ENCODE results near the gene UNC5CL.

Gene UNC5CL

GRCh38 chr6:41071923-41072835, 33.2 kb upstream of the UNC5CL start, which contains the start of gene OARD1:
Gene OARD1 (minus strand): TSS chr6:41072356. CDS start chr6:41071634, 722 bp downstream.
- no peaks in the 10 kb centered on the region for H3K27me3 Mint-ChIP-seq
- H3K4me3 Mint-ChIP-seq, result peak within 1 kb of the TSS; percentile 97
- peak within 1 kb of the TSS; percentile 96 for H3K27ac Mint-ChIP-seq
- no peaks in the 10 kb centered on the region for H3K9me3 Mint-ChIP-seq (ENCODE audit: low read depth)
- peaks cover 7% of the 10 kb centered on the region for H3K36me3 Mint-ChIP-seq
- H3K4me1 Mint-ChIP-seq (ENCODE audit: low read depth), result peaks cover 51% of the 10 kb centered on the region

DNA sequence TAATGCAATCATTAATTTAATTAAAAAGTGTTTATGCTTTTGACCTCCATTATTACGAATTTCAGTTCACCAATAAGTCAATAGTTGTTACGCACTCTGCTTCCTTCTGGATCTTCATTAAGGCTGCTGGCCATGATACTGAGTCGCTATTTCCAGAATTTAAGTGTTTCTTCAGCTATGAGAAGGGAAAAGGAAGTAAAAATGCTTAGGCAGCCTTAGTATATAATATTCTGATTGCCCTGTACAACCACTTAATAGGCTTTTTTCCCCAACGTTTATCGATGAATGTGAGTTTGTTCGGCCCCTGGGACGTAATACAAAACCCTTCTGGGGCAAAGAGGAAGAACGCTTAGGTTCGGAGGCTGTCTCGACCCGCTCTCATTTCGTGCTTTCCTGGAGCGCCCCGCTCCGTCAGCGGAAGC, 32.5 kb upstream of the UNC5CL start:
- H3K27me3 Mint-ChIP-seq, result no peaks in the 10 kb centered on the region
- H3K4me3 Mint-ChIP-seq, result peak overlapping the region; percentile 97
- H3K27ac Mint-ChIP-seq, result peak overlapping the region; percentile 96
- peaks cover 50% of the 10 kb centered on the region for H3K4me1 Mint-ChIP-seq (ENCODE audit: low read depth)
- peaks cover 10% of the 10 kb centered on the region for H3K36me3 Mint-ChIP-seq
- no peaks in the 10 kb centered on the region for H3K9me3 Mint-ChIP-seq (ENCODE audit: low read depth)

GRCh38 chr6:41066867-41067304, 27.9 kb upstream of the UNC5CL start:
- Mint-ChIP-seq H3K9me3 (ENCODE audit: low read depth) (no peaks in the 10 kb centered on the region), H3K4me1 (ENCODE audit: low read depth) (peaks cover 36% of the 10 kb centered on the region), H3K36me3 (peaks cover 11% of the 10 kb centered on the region), H3K27me3 (no peaks in the 10 kb centered on the region), H3K4me3 (no peak overlapping the region), H3K27ac (no peak overlapping the region)

DNA sequence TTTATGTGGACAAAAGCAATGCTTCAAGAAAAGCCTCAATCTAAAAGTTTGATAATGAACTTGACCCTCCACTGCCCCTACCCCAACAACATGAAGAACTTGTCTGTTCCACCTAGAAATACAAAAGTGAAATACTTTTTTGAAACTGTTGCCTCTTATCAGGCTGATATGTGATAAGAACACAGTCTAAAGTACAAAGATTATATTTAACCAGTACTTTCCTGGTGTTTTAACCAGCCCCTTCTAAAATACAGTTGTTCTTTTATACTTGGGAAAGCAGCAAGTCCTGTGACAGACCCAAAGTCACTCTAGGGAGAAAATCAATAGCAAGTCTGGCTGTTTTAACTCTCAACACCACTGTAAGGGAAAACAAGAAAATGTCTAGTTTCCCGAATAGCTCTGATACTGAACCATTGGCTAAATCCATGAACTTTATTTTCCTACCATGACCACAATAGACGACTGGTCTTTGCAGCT, 26.6 kb upstream of the UNC5CL start:
- no peaks in the 10 kb centered on the region for H3K27me3 Mint-ChIP-seq
- H3K36me3 Mint-ChIP-seq, result peaks cover 11% of the 10 kb centered on the region
- peaks cover 27% of the 10 kb centered on the region for H3K4me1 Mint-ChIP-seq (ENCODE audit: low read depth)
- no peaks in the 10 kb centered on the region for H3K9me3 Mint-ChIP-seq (ENCODE audit: low read depth)
- no peak overlapping the region for H3K4me3 Mint-ChIP-seq
- no peak overlapping the region for H3K27ac Mint-ChIP-seq

GRCh38 chr6:41064841-41065240, 25.8 kb upstream of the UNC5CL start:
- Mint-ChIP-seq H3K4me1 (ENCODE audit: low read depth) (peaks cover 22% of the 10 kb centered on the region), H3K4me3 (no peak overlapping the region), H3K27ac (no peak overlapping the region), H3K27me3 (no peaks in the 10 kb centered on the region), H3K9me3 (ENCODE audit: low read depth) (no peaks in the 10 kb centered on the region), H3K36me3 (peaks cover 14% of the 10 kb centered on the region)

- Mint-ChIP-seq H3K4me3 (no peak overlapping the region), H3K9me3 (ENCODE audit: low read depth) (no peaks in the 10 kb centered on the region), H3K36me3 (peaks cover 14% of the 10 kb centered on the region), H3K4me1 (ENCODE audit: low read depth) (peaks cover 16% of the 10 kb centered on the region), H3K27ac (no peak overlapping the region), H3K27me3 (no peaks in the 10 kb centered on the region)
Observed at GRCh38 chr6:41063884-41064285, 24.9 kb upstream of the UNC5CL start.

- Mint-ChIP-seq H3K36me3 (peaks cover 12% of the 10 kb centered on the region), H3K9me3 (ENCODE audit: low read depth) (no peaks in the 10 kb centered on the region), H3K27me3 (no peaks in the 10 kb centered on the region), H3K27ac (no peak overlapping the region), H3K4me1 (ENCODE audit: low read depth) (peaks cover 15% of the 10 kb centered on the region), H3K4me3 (no peak overlapping the region)
Observed at GRCh38 chr6:41062056-41062455, 23.0 kb upstream of the UNC5CL start.

DNA sequence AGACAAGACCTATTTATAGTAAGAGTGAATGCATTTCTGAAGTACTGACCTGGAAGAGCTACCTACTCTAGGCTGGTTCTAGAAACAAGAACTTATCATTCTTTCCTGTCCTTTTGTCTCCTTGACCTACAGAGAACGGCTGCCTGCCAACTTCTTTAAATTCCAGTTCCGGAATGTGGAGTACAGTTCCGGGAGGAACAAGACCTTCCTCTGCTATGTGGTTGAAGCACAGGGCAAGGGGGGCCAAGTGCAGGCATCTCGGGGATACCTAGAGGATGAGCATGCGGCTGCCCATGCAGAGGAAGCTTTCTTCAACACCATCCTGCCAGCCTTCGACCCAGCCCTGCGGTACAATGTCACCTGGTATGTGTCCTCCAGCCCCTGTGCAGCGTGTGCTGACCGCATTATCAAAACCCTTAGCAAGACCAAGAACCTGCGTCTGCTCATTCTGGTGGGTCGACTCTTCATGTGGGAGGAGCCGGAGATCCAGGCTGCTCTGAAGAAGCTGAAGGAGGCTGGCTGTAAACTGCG, 22.2 kb upstream of the UNC5CL start:
- H3K4me3 Mint-ChIP-seq, result no peak overlapping the region
- H3K9me3 Mint-ChIP-seq (ENCODE audit: low read depth), result no peaks in the 10 kb centered on the region
- H3K36me3 Mint-ChIP-seq, result peaks cover 9% of the 10 kb centered on the region
- H3K4me1 Mint-ChIP-seq (ENCODE audit: low read depth), result peaks cover 10% of the 10 kb centered on the region
- no peaks in the 10 kb centered on the region for H3K27me3 Mint-ChIP-seq
- no peak overlapping the region for H3K27ac Mint-ChIP-seq

DNA sequence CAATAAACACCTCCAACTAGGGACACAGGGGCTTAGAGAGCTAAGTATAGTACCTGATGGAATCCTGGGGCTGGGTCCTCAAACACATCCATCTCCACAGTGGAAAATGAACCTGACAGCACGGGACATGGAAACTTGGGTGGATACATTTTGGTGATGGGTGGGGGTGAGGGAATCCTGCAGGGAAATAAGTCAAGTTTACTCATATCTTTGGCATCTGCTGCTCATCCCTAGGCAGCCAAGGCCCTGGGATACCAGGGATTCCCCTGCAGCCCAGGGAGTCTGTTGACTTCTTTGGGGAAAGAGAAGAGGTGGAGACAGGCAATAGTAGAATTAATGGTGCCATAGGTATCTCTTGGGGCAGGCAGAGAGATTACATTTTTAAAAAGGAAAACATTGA, 20.5 kb upstream of the UNC5CL start:
- peaks cover 12% of the 10 kb centered on the region for H3K36me3 Mint-ChIP-seq
- H3K27me3 Mint-ChIP-seq, result no peaks in the 10 kb centered on the region
- H3K4me3 Mint-ChIP-seq, result no peak overlapping the region
- peaks cover 4% of the 10 kb centered on the region for H3K4me1 Mint-ChIP-seq (ENCODE audit: low read depth)
- H3K9me3 Mint-ChIP-seq (ENCODE audit: low read depth), result no peaks in the 10 kb centered on the region
- no peak overlapping the region for H3K27ac Mint-ChIP-seq

- Mint-ChIP-seq H3K4me3 (no peak overlapping the region), H3K9me3 (ENCODE audit: low read depth) (no peaks in the 10 kb centered on the region), H3K36me3 (peaks cover 10% of the 10 kb centered on the region), H3K27ac (no peak overlapping the region), H3K27me3 (no peaks in the 10 kb centered on the region), H3K4me1 (ENCODE audit: low read depth) (peaks cover 3% of the 10 kb centered on the region)
Observed at GRCh38 chr6:41058783-41059181, 19.8 kb upstream of the UNC5CL start.

DNA sequence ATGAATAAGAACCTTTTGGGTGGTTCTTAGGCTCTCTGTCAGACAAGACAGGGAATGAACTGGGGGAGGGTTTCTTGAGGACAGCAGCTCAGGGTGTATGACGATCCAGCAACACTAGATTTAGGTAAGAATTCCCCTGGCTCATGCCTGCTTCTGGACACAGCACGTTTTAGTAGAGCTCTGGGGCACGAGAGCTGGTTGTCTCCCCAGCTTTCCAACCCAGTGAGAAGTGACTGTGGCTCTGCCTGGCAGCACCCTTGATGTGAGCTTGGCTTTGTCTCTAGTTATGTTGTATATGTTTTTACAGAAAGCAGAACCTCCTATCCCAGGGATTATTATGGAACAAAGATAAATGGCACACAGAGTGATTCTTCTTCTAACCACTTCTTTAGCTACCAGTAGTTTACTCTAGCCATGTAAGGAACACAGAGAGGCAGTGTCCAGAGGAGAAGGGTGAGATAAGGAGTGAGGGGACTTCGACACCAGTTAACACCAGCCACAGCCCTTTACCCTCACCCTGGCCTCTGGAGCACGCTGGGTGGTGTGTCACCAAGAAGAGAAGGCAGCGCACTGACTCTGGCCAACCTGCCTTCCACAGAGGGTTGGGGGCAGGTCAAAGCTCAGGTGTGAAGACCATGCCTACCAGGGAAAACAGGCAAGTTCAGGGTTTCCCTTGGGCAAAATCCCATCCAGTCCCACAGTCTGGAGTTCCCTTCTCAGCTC, 17.9 kb upstream of the UNC5CL start:
- peaks cover 9% of the 10 kb centered on the region for H3K4me1 Mint-ChIP-seq (ENCODE audit: low read depth)
- H3K36me3 Mint-ChIP-seq, result peaks cover 10% of the 10 kb centered on the region
- no peak overlapping the region for H3K27ac Mint-ChIP-seq
- no peaks in the 10 kb centered on the region for H3K27me3 Mint-ChIP-seq
- no peaks in the 10 kb centered on the region for H3K9me3 Mint-ChIP-seq (ENCODE audit: low read depth)
- H3K4me3 Mint-ChIP-seq, result no peak overlapping the region

DNA sequence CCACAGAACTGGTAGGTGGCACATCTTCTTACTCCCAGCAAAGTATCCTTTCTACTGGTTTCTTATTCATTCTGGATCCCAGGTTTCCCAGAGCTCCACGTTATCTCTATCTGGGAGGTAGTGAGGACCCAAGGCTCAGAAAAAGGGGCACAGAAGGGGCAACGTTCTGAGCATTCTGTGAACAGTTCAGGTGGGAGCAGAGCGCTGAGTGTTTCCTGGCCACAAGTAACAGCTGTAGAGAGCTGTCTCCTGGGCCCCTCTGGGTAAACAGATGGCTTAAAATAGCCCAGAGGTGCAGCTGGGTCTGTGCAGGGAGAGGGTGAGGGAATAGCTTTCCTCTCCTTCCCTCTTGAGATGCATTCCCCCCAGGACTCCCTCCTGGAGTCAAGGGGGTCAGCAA, 16.1 kb upstream of the UNC5CL start:
- no peak overlapping the region for H3K4me3 Mint-ChIP-seq
- H3K27ac Mint-ChIP-seq, result no peak overlapping the region
- peaks cover 16% of the 10 kb centered on the region for H3K4me1 Mint-ChIP-seq (ENCODE audit: low read depth)
- no peaks in the 10 kb centered on the region for H3K27me3 Mint-ChIP-seq
- peaks cover 16% of the 10 kb centered on the region for H3K36me3 Mint-ChIP-seq
- H3K9me3 Mint-ChIP-seq (ENCODE audit: low read depth), result no peaks in the 10 kb centered on the region

DNA sequence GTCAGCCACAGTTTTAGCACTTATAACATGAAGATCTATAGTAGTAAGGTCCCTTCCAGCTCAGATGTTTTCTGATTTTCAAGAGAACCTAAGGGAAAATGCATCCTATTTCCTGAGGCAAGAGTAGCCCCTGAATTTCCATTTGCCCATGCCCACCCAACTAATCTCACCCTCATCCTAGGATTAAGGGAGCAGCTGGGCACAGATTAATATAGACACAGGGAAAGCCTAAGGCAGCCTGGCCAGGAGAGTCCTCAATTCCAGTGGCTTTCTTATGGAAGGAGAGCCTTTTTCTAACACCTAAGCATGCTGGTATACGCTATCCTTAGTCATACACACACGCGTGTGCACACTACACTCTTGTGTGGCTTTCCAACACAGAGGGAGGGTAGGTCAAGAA, 15.5 kb upstream of the UNC5CL start:
- H3K27ac Mint-ChIP-seq, result no peak overlapping the region

DNA sequence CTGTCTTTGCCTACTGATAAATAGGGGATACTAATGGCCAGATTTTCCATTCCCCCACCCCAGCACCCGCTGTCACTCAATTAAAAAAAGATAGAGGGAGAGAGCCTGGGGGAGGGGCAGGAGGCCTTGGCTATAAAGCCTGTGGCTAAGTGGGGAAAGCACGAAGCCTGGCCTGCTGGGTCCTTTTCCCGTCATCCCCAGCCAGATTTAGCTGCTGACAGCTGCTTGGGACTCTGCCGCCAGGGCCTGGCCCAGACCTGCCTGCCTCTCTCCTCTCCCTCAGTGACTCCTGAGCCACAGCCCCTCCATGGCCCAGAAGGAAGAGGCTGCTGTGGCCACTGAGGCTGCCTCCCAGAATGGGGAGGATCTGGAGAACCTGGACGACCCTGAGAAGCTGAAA, 14.0 kb upstream of the UNC5CL start, which contains the start of gene APOBEC2:
Gene APOBEC2 (plus strand): TSS at position 162 of the 400 bp plus-strand sequence. CDS start 146 bp downstream, at position 308.
- Mint-ChIP-seq H3K27me3 (no peaks in the 10 kb centered on the region), H3K9me3 (ENCODE audit: low read depth) (no peaks in the 10 kb centered on the region), H3K27ac (peak within 1 kb of the TSS; percentile 70), H3K36me3 (peaks cover 13% of the 10 kb centered on the region), H3K4me1 (ENCODE audit: low read depth) (peaks cover 16% of the 10 kb centered on the region), H3K4me3 (peak within 1 kb of the TSS; percentile 36)

More for the DNA sequence above, 15.5 kb upstream of the UNC5CL start:
- Mint-ChIP-seq H3K4me1 (ENCODE audit: low read depth) (peaks cover 16% of the 10 kb centered on the region), H3K36me3 (peaks cover 13% of the 10 kb centered on the region), H3K27me3 (no peaks in the 10 kb centered on the region), H3K4me3 (no peak overlapping the region), H3K9me3 (ENCODE audit: low read depth) (no peaks in the 10 kb centered on the region)

DNA sequence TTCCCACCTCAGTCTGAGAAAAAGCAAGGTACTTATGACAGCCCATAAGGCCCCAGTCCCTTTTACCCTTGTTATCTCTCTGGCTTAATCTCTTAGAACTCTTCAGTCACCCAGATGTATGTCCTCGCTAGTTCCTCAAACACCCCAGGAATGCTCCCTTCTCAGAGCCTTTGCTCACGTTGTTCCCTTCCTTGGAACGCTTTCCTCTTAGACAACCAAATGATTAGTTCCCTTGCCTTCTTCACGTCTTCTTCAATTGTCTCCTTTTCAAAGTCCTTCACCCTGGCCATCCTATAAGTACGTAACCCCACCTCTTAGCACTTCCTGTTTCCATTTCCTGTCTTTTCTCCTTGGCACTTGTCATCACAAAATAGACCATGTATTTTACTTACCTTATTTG, 12.9 kb upstream of the UNC5CL start:
- Mint-ChIP-seq H3K36me3 (peaks cover 16% of the 10 kb centered on the region), H3K9me3 (ENCODE audit: low read depth) (no peaks in the 10 kb centered on the region), H3K4me1 (ENCODE audit: low read depth) (peaks cover 16% of the 10 kb centered on the region), H3K27me3 (no peaks in the 10 kb centered on the region), H3K4me3 (peak overlapping the region; percentile 36), H3K27ac (peak overlapping the region; percentile 70)

Measured in activated naive CD8-positive, alpha-beta T cell (primary cell).